ENCODE data around the gene RGS7.
"Not testable (repeated sequence)": the region's sequence is repeated elsewhere in the genome, so short reads cannot be mapped to it uniquely, and the experiment has no call there.

RGS7 gene

GRCh38 chr1:240831191-240831631, 525.8 kb downstream of the RGS7 start:
- DNase-seq (ENCODE audit: low read depth): no peak

DNA sequence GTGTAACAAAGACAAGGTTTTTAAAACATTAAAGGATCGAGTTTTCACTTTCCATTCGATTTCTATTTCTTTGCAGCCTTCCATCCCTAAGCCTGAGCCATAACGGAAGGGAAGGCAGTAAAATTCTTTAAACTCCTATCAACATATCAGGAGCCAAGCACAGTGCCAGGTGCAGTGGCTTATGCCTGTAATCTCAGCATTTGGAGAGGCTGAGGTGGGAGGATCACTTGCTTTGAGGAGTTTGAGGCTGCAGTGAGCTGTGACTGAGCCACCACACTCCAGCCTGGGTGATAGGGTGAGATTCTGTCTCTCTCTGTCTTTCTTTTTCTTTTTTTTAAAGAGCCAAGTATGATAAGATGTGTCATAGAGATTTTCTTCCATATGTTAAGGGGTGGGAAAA, 527.5 kb downstream of the RGS7 start:
- no peak for DNase-seq (ENCODE audit: low read depth)

DNA sequence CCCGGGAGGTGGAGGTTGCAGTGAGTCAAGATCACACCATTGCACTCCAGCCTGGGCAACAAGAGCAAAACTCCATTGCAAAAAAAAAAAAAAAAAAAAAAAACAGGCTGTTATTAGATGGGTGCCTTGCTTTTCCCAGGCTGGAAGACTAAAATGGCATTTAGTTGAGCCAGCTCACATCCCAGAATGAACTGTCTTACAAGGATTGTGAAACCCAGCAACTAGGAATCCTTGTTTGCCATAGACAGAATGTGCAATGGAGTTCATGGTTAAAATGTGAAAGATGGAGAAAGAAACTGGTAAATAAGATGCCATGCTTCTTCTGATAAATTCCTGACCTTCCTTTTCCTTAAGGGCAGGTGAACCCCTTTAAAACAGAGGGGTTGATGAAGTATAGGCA, 529.2 kb downstream of the RGS7 start:
- no peak for DNase-seq (ENCODE audit: low read depth)

DNA sequence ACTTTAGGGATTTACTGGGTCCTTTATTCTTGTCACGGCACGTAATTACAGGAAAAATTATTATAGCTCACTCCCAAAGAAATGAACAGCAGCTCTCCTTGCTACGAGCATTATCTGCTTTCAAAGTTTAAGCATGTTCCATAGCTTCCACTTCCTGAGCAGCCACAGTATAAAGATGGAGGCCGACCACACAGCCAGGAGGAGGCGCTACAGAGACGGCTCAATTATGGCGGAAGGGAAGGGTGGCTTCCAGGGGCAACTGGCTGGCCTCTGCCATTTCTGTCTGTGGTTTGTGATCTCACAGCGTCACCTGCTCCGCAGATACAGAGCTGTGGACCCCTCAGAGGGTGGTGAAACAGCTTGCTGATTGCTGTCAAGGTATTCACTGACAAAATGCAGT, 532.8 kb downstream of the RGS7 start:
- no peak for DNase-seq (ENCODE audit: low read depth)

- DNase-seq (ENCODE audit: low read depth): no peak
These were observed 533.6 kb downstream of the RGS7 start for GRCh38 chr1:240823357-240823756.

DNA sequence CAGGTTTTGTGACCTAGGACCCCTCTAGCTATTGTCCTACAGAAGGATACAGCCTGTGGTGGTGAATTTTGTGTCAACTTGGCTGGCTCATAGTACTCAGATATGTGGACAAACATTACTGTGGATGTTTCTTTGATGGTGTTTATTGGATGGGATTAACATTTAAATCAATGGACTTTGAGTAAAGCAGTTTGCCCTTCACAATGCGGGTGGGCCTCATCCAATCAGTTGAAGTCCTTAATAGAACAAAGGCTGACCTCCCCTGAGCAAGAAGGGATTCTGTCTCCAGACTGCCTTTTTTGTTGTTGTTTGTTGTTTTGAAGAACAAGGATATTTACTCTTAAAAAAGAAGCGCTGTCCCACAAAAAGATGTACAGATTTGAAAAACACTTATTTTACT, 535.1 kb downstream of the RGS7 start:
- no peak for DNase-seq (ENCODE audit: low read depth)

GRCh38 chr1:240820816-240821215, 536.2 kb downstream of the RGS7 start:
- no peak for DNase-seq (ENCODE audit: low read depth)

DNA sequence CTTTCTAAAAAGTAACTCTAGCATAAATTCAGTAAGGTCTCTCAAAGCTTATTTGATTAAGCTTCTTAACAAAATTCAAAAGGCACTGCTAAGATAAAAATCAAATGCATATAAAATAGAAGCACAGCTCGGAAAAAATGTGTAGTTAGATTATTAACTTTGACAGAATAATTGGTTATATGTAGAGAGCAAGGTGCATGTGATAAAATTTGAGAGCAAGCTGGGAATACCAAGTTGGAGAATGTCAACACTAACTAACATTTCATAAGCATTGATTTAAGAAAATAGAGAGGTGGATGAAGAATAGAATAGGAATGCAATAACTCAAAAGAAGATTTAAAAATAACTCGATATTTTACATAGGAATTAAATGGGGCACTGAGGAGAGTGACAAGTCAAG, 540.5 kb downstream of the RGS7 start:
- no peak for DNase-seq (ENCODE audit: low read depth)

- DNase-seq (ENCODE audit: low read depth): no peak
These were observed 543.3 kb downstream of the RGS7 start for GRCh38 chr1:240813720-240814119.

DNA sequence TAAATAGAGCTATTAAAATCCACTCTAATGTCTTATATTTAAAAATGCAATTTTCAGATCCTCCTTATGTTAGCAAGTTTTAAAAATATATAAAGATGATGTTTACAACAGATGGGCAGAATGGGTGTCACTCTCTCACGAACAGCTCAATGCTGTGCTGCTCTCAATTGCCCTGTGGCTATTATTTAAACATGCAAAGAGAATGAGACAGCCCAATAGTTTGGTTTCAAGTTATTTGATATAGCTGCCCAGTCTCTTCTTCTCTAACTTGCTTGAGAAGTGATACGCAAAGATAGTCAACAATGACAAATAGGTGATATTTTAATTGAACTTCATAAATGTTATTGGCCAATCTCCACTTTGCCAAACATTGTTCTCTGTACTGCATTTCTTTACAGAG, 545.7 kb downstream of the RGS7 start:
- no peak for DNase-seq (ENCODE audit: low read depth)

DNA sequence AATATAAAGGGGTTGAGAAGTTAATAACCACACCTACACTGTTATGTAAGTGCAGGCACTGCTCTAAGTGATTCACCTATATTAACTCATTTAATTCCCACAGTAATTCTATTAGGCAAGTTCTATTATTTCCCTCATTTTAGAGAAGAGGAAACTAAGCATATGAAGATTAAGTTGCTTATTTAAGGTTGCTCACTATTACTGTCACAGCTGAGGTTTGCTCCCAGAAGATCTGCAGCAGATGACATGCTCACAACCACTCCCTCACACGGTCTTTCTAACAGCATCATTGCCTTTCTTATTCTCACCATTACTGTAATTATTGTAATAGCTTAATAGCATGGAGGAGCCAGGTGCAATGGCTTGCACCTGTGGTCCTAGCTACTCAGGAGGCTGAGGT, 548.6 kb downstream of the RGS7 start:
- no peak for DNase-seq (ENCODE audit: low read depth)

DNA sequence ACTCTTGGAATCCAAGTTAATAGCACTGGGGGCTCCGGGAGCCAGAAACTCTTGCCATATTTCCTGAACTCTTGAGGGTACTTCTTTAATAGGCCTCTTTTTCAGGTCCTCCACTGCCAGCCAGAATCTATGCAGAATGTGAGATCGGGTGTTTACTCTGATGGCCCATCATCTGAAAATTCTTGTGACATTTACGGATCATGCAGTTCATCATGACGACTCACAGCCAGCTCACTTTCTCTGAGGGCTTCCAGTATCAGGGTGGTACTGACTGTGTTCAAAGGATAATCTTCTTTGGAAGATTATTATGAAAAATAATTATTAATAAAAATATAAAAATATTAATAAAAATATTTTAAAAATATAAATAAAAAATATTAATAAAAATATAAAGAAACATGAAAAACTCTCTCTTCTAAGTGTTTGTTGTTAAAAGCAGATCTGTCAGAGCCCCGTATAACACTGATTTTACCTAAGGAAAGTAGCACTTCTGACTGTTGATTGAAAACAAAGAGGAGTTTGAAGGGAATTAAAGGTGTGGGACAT, 550.7 kb downstream of the RGS7 start:
- no peak for DNase-seq (ENCODE audit: low read depth)

- DNase-seq (ENCODE audit: low read depth): no peak
These were observed 552.5 kb downstream of the RGS7 start for GRCh38 chr1:240804475-240804874.

DNA sequence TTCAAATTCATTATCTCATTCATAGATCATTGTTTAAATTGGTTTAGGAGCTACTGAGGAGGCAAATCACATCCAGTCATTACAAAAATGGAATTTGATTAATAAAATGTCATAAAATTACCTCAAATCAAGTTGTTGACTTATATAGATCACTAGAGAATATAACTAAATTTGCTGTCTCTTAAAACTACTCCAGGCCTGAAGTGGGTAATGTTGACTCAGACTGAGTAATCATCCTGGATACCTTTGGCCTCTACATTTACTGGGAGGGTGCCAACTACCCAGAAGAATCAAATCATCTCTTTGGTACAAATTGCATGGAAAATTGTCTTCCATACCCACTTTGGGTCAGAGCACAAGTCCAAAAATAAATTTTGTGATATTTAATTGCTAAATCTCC, 553.9 kb downstream of the RGS7 start:
- DNase-seq (ENCODE audit: low read depth): no peak

- DNase-seq (ENCODE audit: low read depth): no peak
These were observed 554.7 kb downstream of the RGS7 start for GRCh38 chr1:240802271-240802670.

DNA sequence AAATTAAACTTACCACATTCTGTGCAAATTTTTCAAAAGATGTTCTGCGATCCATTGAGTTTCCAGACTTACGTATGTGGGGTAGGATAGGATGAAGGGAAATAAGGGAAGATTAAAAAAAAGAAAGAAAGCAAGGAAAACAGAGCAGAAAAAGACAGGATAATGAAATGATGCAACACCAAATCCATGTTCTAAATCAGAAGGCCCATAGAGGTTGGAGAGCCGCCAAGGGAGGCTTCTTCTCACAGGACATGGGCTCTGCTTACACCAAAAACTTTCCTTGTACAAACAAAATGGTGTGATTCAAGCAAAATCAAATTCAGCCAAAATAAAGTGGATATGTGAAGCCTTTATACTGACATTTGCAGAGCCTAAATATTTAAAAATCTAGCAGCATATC, 555.6 kb downstream of the RGS7 start:
- DNase-seq (ENCODE audit: low read depth): no peak

DNA sequence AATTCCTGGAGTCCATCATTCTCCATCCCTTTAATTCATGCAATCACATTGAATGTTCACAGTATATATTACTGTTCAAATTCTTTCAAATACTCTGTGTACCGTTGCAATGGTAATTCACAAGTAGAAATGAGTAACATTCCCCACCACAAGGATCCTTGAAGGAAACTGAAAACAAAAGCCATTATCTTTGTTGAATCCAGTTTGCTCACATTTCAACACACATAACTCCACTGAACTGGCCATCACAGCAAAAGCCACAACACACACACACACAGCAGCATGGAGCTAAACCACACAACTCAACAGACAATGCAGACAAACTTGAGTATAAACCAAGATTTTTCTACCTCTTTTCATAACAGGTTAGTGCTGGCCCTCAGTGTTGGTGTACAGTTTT, 556.7 kb downstream of the RGS7 start:
- DNase-seq (ENCODE audit: low read depth): no peak

DNA sequence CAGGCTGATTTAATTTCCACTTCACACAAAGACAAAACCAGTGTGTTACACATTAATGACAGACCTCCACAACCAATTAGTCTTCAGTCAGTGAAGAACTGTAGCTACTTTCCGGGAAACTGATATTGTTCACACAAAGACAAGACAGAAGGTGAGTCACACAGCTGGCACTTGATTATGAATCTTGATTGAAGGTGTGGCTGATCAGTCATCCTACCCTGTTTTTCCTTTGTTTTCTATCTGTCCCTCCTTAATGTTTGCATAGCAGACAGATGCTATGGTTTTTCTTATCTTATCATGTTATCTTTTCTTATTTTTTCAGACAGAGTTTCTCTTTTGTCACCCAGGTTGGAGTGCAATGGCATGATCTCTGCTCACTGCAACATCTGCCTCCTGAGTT, 560.0 kb downstream of the RGS7 start:
- DNase-seq (ENCODE audit: low read depth): no peak

DNA sequence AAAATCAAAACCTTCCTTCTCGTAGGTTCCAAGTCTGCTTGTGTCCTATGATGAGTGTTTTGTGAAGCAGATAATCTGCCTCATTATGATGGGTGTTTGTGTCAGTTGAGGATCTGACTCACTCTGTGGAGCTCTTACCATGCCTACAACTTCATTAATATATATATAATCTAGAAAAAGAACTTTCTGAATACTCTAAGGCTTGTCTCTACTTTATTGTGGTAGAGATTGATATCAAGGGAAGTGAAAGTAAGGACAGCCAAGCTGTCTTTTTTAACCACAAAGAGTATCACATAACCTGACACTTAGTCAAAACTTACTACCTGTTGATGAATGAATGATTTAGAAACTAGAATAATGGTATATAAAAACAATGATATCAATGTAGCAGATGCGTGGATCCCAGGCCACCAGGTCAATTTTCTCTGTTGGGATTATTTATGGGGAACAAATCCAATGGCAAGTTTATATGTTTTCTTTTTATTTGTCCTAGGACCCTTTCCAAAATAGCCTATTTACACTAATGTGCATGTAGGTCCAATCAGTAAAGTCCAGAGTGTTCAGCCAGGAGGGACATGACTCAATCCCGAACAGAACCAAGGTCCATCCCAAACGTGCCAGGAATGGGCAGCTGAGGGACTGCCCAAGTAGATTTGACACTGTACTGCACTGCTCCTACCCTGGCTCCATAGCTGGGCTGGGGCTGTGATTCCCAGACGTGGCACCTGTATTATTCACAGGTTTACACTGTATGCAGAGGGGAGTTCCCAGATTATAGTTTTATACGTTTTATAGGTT, 562.8 kb downstream of the RGS7 start:
- no peak for DNase-seq (ENCODE audit: low read depth)

DNA sequence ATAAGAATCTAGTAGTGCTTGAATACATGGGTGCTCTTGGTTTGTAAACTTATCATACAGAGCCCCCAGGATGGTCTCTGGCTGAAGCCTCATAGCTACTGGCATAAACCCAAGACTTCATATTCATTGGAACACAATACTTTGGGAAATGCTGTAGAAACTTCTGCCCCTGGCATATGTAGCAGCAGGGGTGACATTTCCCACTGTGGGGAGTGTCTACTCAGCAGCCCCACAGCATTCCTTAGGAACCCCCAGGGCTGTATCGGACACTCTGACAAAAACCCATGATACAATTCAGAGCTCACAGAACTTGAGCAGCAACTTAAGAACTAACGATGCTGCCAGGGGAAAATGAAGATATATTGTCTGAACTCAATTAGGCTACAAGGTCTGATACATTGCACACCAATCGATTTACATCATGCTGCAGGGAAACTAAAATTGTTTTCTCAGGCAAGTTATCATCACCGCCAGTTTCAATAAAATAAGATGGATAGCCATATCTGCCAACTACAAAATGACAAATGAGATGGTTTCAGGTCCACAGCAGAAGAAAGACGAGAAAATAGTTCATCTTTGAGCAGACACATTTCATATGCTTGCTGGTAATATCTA, 564.0 kb downstream of the RGS7 start:
- DNase-seq (ENCODE audit: low read depth): no peak

GRCh38 chr1:240790856-240791255, 566.1 kb downstream of the RGS7 start:
- DNase-seq (ENCODE audit: low read depth): no peak

DNA sequence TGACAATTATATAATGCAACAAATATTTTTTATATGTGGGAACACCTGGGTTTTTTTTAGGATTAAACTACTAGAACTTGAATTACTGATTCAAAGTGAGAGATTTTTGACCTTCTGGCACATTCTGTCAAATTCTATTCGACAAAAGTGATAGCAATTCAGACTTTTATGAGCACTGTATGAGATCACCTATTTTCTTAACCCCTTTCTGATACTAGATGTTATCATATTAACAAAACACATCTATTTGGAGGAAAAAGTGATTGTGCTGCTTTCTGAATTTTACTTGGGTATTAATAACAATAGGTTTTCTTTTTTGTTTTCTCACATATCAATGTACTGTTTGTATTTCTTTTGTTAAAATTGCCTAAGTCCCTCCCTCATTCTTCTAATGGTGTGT, 570.1 kb downstream of the RGS7 start:
- DNase-seq (ENCODE audit: low read depth): no peak

- DNase-seq (ENCODE audit: low read depth): no peak
These were observed 572.2 kb downstream of the RGS7 start for GRCh38 chr1:240784776-240785175.

DNA sequence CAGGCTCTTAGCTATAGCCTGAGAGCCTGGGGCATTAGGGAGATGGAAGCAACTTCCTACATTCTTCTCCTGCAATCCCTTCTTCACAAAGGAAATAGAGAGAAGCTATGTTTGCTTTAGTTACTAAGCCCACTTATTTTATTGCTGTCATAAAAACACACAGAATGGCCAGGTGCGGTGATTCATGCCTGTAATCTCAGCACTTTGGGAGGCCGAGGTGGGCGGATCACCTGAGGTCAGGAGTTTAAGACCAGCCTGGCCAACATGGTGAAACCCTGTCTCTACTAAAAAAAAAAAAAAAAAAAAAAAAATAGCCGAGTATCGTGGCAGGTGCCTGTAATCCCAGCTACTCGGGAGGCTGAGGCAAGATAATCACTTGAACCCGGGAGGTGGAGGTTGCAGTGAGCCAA, 573.3 kb downstream of the RGS7 start:
- not testable (repeated sequence) for DNase-seq (ENCODE audit: low read depth)

Data from stimulated activated CD8-positive, alpha-beta memory T cell treated with anti-CD3 and anti-CD28 coated beads, Interleukin-12 subunit alpha, Interleukin-12 subunit beta, amount 100 ng/mL, for 4 hours (primary cell).